ENCODE measurements around the gene GATA6. TPM values are rescaled to one million over a fixed set of nuclear protein-coding genes. Genes with fewer than 3 reads are reported as not detected.

GATA6 gene
- total and polyA plus RNA-seq, 2 of the 13 experiments (the other 11 are each of a cell fraction or from before 2014, with no cell fraction given): 0.84 to 3.2 TPM

DNA sequence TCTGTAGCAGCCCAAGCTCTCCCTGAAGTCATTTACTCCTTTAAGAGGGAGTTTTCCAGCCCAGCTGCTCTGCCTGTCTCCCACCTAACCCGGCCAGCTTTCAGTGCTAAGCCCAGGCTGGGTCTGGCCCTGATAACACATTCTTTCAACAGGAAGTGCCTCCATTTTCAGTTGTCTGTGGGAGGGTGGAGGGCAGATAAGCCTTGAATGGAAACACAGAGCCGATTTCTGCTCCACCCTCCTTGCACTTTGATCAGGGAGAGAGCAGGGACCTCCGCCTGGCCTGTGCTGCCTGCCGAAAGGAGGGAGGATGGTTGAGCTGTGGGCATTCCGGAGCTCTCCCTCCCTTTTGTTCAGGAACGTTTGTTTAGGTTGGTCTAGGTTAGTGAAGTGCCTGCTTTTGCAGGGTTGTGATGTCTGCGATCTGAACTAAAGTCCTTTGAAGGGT lies 24.8 kb downstream of the GATA6 start (continued):
- TF ChIP-seq, protein P1, sequence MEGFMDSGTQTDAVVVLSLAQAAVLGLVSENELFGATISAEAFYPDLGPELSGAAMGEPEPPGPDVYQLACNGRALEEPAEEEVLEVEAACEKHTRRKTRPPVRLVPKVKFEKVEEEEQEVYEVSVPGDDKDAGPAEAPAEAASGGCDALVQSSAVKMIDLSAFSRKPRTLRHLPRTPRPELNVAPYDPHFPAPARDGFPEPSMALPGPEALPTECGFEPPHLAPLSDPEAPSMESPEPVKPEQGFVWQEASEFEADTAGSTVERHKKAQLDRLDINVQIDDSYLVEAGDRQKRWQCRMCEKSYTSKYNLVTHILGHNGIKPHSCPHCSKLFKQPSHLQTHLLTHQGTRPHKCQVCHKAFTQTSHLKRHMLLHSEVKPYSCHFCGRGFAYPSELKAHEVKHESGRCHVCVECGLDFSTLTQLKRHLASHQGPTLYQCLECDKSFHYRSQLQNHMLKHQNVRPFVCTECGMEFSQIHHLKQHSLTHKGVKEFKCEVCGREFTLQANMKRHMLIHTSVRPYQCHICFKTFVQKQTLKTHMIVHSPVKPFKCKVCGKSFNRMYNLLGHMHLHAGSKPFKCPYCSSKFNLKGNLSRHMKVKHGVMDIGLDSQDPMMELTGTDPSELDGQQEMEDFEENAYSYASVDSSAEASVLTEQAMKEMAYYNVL (CRISPR knock-in tag; IDR thresholded peaks at IDR 0.05; ENCODE audit: borderline replicate concordance): peak; percentile 87
- no peak for TF ChIP-seq PHF20 (CRISPR knock-in tag; IDR thresholded peaks at IDR 0.05)
- no peak for TF ChIP-seq HNRNPK (IDR thresholded peaks at IDR 0.05; ENCODE audit: low read depth, low read length, poor library complexity, severe bottlenecking)
- no peak for TF ChIP-seq ZNF615 (CRISPR knock-in tag; IDR thresholded peaks at IDR 0.05; ENCODE audit: borderline replicate concordance)
- TF ChIP-seq NRL (CRISPR knock-in tag; IDR thresholded peaks at IDR 0.05; ENCODE audit: borderline replicate concordance): no peak
- peak; percentile 39; the same call in 1 of the 2 replicates for TF ChIP-seq SRF (IDR thresholded peaks at IDR 0.05; ENCODE audit: low read depth, low read length)
- peak; percentile 60; the same call in 1 of the 2 replicates for TF ChIP-seq IRF2 (CRISPR knock-in tag; IDR thresholded peaks at IDR 0.05)
- no peak for TF ChIP-seq MTF2 (CRISPR knock-in tag; IDR thresholded peaks at IDR 0.05; ENCODE audit: borderline replicate concordance)
- TF ChIP-seq, protein P2, sequence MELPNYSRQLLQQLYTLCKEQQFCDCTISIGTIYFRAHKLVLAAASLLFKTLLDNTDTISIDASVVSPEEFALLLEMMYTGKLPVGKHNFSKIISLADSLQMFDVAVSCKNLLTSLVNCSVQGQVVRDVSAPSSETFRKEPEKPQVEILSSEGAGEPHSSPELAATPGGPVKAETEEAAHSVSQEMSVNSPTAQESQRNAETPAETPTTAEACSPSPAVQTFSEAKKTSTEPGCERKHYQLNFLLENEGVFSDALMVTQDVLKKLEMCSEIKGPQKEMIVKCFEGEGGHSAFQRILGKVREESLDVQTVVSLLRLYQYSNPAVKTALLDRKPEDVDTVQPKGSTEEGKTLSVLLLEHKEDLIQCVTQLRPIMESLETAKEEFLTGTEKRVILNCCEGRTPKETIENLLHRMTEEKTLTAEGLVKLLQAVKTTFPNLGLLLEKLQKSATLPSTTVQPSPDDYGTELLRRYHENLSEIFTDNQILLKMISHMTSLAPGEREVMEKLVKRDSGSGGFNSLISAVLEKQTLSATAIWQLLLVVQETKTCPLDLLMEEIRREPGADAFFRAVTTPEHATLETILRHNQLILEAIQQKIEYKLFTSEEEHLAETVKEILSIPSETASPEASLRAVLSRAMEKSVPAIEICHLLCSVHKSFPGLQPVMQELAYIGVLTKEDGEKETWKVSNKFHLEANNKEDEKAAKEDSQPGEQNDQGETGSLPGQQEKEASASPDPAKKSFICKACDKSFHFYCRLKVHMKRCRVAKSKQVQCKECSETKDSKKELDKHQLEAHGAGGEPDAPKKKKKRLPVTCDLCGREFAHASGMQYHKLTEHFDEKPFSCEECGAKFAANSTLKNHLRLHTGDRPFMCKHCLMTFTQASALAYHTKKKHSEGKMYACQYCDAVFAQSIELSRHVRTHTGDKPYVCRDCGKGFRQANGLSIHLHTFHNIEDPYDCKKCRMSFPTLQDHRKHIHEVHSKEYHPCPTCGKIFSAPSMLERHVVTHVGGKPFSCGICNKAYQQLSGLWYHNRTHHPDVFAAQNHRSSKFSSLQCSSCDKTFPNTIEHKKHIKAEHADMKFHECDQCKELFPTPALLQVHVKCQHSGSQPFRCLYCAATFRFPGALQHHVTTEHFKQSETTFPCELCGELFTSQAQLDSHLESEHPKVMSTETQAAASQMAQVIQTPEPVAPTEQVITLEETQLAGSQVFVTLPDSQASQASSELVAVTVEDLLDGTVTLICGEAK (IDR thresholded peaks at IDR 0.05): no peak
- TF ChIP-seq, protein P2 (CRISPR knock-in tag; IDR thresholded peaks at IDR 0.05): 0 out of 2 replicates have a peak, but pooled peaks have one; percentile 50
- TF ChIP-seq ZNF737 (CRISPR knock-in tag; IDR thresholded peaks at IDR 0.05; ENCODE audit: borderline replicate concordance): no peak
- peak; percentile 48; the same call in 1 of the 2 replicates for TF ChIP-seq ZNF564 (CRISPR knock-in tag; IDR thresholded peaks at IDR 0.05)
- TF ChIP-seq THAP11 (CRISPR knock-in tag; IDR thresholded peaks at IDR 0.05): peak; percentile 54
- TF ChIP-seq, protein P3, sequence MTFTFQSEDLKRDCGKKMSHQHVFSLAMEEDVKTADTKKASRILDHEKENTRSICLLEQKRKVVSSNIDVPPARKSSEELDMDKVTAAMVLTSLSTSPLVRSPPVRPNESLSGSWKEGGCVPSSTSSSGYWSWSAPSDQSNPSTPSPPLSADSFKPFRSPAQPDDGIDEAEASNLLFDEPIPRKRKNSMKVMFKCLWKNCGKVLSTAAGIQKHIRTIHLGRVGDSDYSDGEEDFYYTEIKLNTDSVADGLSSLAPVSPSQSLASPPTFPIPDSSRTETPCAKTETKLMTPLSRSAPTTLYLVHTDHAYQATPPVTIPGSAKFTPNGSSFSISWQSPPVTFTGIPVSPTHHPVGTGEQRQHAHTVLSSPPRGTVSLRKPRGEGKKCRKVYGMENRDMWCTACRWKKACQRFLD (CRISPR knock-in tag; IDR thresholded peaks at IDR 0.05; ENCODE audit: borderline replicate concordance): no peak
- TF ChIP-seq, protein P4, sequence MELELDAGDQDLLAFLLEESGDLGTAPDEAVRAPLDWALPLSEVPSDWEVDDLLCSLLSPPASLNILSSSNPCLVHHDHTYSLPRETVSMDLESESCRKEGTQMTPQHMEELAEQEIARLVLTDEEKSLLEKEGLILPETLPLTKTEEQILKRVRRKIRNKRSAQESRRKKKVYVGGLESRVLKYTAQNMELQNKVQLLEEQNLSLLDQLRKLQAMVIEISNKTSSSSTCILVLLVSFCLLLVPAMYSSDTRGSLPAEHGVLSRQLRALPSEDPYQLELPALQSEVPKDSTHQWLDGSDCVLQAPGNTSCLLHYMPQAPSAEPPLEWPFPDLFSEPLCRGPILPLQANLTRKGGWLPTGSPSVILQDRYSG (CRISPR knock-in tag; IDR thresholded peaks at IDR 0.05): no peak
- TF ChIP-seq RBFOX2 (IDR thresholded peaks at IDR 0.05; ENCODE audit: low read depth, low read length): no peak
- peak; percentile 71 for TF ChIP-seq ETV5 (CRISPR knock-in tag; IDR thresholded peaks at IDR 0.05; ENCODE audit: borderline replicate concordance)
